PC-3 (cell line): ENCODE data around the gene ZSWIM8. TPM values are rescaled to one million over a fixed set of nuclear protein-coding genes. Genes with fewer than 3 reads are reported as not detected.

Experiments used
- ATAC-seq: fragments of 200-7000 bp; cut with Tn5 transposase; 2 replicates; pipeline ENCODE4 v1.9.1; 2020; ENCODE audit warnings: mild to moderate bottlenecking, moderate library complexity
- BruUV-seq: library from RNA; stranded (reverse); fragments of 400-500 nt; replicated peaks from 2 replicates; lab custom pipeline; 2021; lab: Mats Ljungman, UMichigan
- CTCF ChIA-PET: fragments of 300-600 bp; sonication (Branson Sonifier 250); formaldehyde crosslinking; loops from one replicate; lab custom pipeline; 2022; ENCODE audit warnings: antibody characterized with exemption; lab: Charles Lee
- POLR2A ChIA-PET: fragments of 300-600 bp; sonication (Branson Sonifier 250); formaldehyde crosslinking; loops from one replicate; lab custom pipeline; 2022; ENCODE audit warnings: antibody characterized with exemption; ENCODE audit not compliant: unreplicated experiment; lab: Charles Lee
- DNase-seq: peaks from one replicate; pipeline ENCODE4 v3.0.0-alpha.2; 2015
- H2AFZ ChIP-seq: fragments of 300-600 bp; sonication (generic); 2 replicates; pipeline ENCODE4 v1.6.0; 2016; ENCODE audit warnings: antibody characterized with exemption, low read length
- H3F3A ChIP-seq: fragments of 300-600 bp; sonication (generic); one replicate; pipeline ENCODE4 v1.6.0; 2017; ENCODE audit warnings: antibody characterized with exemption, low read length, control low read depth, mild to moderate bottlenecking; ENCODE audit not compliant: unreplicated experiment
- H3K27ac ChIP-seq: fragments of 300-600 bp; sonication (generic); 2 replicates; pipeline ENCODE4 v1.5.1; 2016; ENCODE audit warnings: mild to moderate bottlenecking, low read length
- H3K27me3 ChIP-seq: fragments of 300-600 bp; sonication (generic); 2 replicates; pipeline ENCODE4 v1.6.1; 2016; ENCODE audit warnings: low read length, mixed read lengths
- H3K36me3 ChIP-seq: fragments of 300-600 bp; sonication (generic); 2 replicates; pipeline ENCODE4 v1.6.1; 2016; ENCODE audit warnings: low read depth, mixed run types, low read length, mixed read lengths
- H3K4me1 ChIP-seq: fragments of 300-600 bp; sonication (generic); 2 replicates; pipeline ENCODE4 v1.5.1; 2016; ENCODE audit warnings: low read length; ENCODE audit not compliant: insufficient read depth
- H3K4me2 ChIP-seq: fragments of 300-600 bp; sonication (generic); 2 replicates; pipeline ENCODE4 v1.6.0; 2016; ENCODE audit warnings: low read length
- H3K4me3 ChIP-seq: fragments of 300-600 bp; sonication (generic); 2 replicates; pipeline ENCODE4 v1.5.1; 2016; ENCODE audit warnings: mild to moderate bottlenecking, low read length, mixed read lengths
- H3K79me2 ChIP-seq: fragments of 300-600 bp; sonication (generic); 2 replicates; pipeline ENCODE4 v1.6.1; 2017; ENCODE audit warnings: low read length, mixed read lengths
- H3K9ac ChIP-seq: fragments of 300-600 bp; sonication (generic); 2 replicates; pipeline ENCODE4 v1.6.0; 2016; ENCODE audit warnings: mild to moderate bottlenecking, low read length
- H3K9me2 ChIP-seq: fragments of 300-600 bp; sonication (generic); replicated peaks from 2 replicates; pipeline ENCODE4 v1.6.1; 2016; ENCODE audit warnings: mixed run types, low read length, mixed read lengths
- H3K9me3 ChIP-seq: fragments of 300-600 bp; sonication (generic); 2 replicates; pipeline ENCODE4 v1.6.1; 2016; ENCODE audit warnings: low read length, mixed read lengths
- H4K20me1 ChIP-seq: fragments of 300-600 bp; sonication (generic); 2 replicates; pipeline ENCODE4 v1.6.1; 2016; ENCODE audit warnings: low read length, mixed read lengths
- CTCF ChIP-seq: fragments of 300-600 bp; sonication (generic); conservative IDR thresholded peaks from 2 replicates; pipeline ENCODE4 v1.5.1; 2017; ENCODE audit warnings: antibody characterized with exemption, low read depth, mild to moderate bottlenecking, low read length
- EZH2 ChIP-seq: fragments of 300-600 bp; sonication (generic); IDR thresholded peaks from one replicate; pipeline ENCODE4 v1.6.1; 2017; ENCODE audit warnings: antibody characterized with exemption, mild to moderate bottlenecking, low read length; ENCODE audit not compliant: unreplicated experiment
- EZH2phosphoT487 ChIP-seq: fragments of 300-600 bp; sonication (generic); IDR thresholded peaks from 2 replicates; pipeline ENCODE4 v1.6.1; 2018; ENCODE audit warnings: mild to moderate bottlenecking, antibody characterized with exemption, low read length, borderline replicate concordance
- intact Hi-C: fragments of 100-400 bp; cut with micrococcal nuclease; formaldehyde crosslinking; loops from 2 replicates; pipeline ENCODE4 v1.9.0; 2023
- total RNA-seq: library from RNA; depleted of rRNA; stranded (reverse); fragments of >200 nt; gene quantifications from 2 replicates; pipeline ENCODE4 v1.2.3, GENCODE V29; 2014

The ZSWIM8 gene
- total RNA-seq, 1 experiment from 2014 or later: 152 TPM

GRCh38 chr10:73840403-73841060 lies 55.1 kb downstream of the ZSWIM8 start:
- Histone ChIP-seq H3F3A (no peaks in the 10 kb centered on the region), H3K9ac (no peak overlapping the region), H3K9me2 (no peaks in the 10 kb centered on the region), H2AFZ (no peak overlapping the region), H3K79me2 (no peaks in the 10 kb centered on the region), H3K27me3 (no peaks in the 10 kb centered on the region), H3K4me2 (no peak overlapping the region), H3K27ac (no peak overlapping the region), H3K9me3 (no peaks in the 10 kb centered on the region), H4K20me1 (no peaks in the 10 kb centered on the region), H3K4me1 (peaks cover 31% of the 10 kb centered on the region), H3K36me3 (peaks cover 89% of the 10 kb centered on the region), H3K4me3 (no peak overlapping the region)
- DNase-seq (no peak), ATAC-seq (no peak)
- no TSS peak for BruUV-seq
- TF ChIP-seq EZH2: no peak
- no peak for TF ChIP-seq EZH2phosphoT487
- no peak for TF ChIP-seq CTCF
- CTCF ChIA-PET: no interaction called here
- POLR2A ChIA-PET: interaction anchor here (0.6 kb wide), 3 partner anchors 21 to 199 kb away, joined by 3 to 12 read pairs (median 4); no protein-coding TSS in a partner anchor
- intact Hi-C loops: no loop called here

DNA sequence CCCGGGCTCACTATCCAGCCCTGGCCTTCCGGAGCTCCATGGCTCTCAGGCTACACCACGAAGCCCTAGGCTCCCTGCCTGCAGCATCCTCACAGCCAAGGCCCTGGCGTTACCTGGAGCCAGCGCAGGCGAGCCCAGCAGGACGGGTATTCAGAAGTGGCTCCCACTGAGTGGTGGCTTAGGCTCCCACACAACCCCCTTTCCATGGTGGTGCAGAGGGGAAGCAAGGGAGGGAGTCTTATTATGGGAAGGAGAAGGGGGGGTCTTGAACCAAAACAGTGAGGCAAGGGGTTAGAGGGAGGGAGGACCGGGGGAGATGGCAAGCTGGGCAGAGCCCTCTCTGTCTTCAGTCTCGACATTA lies 55.6 kb downstream of the ZSWIM8 start:
- Histone ChIP-seq H4K20me1 (no peaks in the 10 kb centered on the region), H3K9ac (no peak overlapping the region), H3K36me3 (peaks cover 87% of the 10 kb centered on the region), H3F3A (no peaks in the 10 kb centered on the region), H3K9me3 (no peaks in the 10 kb centered on the region), H2AFZ (no peak overlapping the region), H3K4me3 (no peak overlapping the region), H3K4me1 (peaks cover 31% of the 10 kb centered on the region), H3K9me2 (no peaks in the 10 kb centered on the region), H3K27me3 (no peaks in the 10 kb centered on the region), H3K27ac (no peak overlapping the region), H3K79me2 (no peaks in the 10 kb centered on the region), H3K4me2 (no peak overlapping the region)
- BruUV-seq: no TSS peak
- POLR2A ChIA-PET: interaction anchor here (0.6 kb wide), 1 partner anchor 21 kb away, joined by 3 read pairs; no protein-coding TSS in a partner anchor
- ATAC-seq (no peak), DNase-seq (no peak)
- TF ChIP-seq CTCF: no peak
- intact Hi-C loops: no loop called here
- CTCF ChIA-PET: no interaction called here

DNA sequence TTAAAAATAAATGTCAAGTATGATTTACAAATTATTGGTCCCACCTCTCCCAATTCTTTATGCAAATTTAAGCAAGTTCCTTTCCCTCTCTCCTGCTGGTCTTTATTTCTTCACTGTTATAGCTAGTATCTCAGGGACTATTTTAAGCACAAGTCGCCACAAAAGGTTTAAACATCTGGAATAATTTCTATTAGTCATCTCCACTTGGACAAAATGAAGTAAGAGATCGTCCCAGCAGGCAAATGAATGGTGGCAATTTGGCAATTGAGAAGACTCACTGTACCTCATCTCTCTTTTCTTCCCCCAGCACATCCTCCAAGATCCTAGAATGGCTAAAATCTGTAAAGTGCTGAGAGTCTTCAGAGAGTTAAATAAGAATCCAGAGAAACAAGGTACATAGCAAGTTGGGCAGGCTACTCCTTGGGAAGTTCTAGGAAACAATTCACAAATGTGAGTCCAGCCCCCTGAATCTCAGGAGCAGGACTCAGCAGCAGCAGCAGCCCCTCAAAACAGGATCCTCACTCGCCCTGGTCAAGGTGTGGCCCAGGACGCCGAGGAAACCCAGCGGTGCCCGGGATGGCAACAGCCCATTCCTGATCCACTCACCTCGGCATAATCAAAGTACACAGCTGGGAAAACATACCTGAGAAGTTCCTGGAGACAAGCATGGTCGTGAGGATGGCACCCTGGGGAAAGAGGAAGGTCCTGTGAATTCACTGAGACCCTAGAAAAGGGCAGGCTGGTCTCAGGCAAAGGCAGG lies 56.3 kb downstream of the ZSWIM8 start:
- Histone ChIP-seq H3K9ac (no peak overlapping the region), H3K36me3 (peaks cover 87% of the 10 kb centered on the region), H3F3A (no peaks in the 10 kb centered on the region), H3K9me2 (no peaks in the 10 kb centered on the region), H3K4me3 (no peak overlapping the region), H3K9me3 (no peaks in the 10 kb centered on the region), H4K20me1 (no peaks in the 10 kb centered on the region), H3K4me2 (no peak overlapping the region), H3K4me1 (peaks cover 30% of the 10 kb centered on the region), H3K27me3 (no peaks in the 10 kb centered on the region), H3K79me2 (no peaks in the 10 kb centered on the region), H2AFZ (no peak overlapping the region), H3K27ac (no peak overlapping the region)
- BruUV-seq: no TSS peak
- DNase-seq: no peak
- intact Hi-C loops: no loop called here
- ATAC-seq: no peak
- TF ChIP-seq CTCF: no peak
- POLR2A ChIA-PET: interaction anchor here (0.5 kb wide), 1 partner anchor 41 kb away, joined by 12 read pairs; no protein-coding TSS in a partner anchor
- CTCF ChIA-PET: no interaction called here
